OCI-LY1 (cell line): ENCODE results near the gene SMOC2.

Source experiments
- H2AFZ ChIP-seq: fragments of 200-600 bp; sonication (generic), shearing (Covaris generic); 2 replicates; pipeline ENCODE4 v1.6.0; 2014; ENCODE audit warnings: antibody characterized with exemption, mild to moderate bottlenecking, low read length
- H3F3A ChIP-seq: fragments of 200-600 bp; sonication (generic), shearing (Covaris generic); 2 replicates; pipeline ENCODE4 v1.6.0; 2014; ENCODE audit warnings: mild to moderate bottlenecking, antibody characterized with exemption, low read length, moderate library complexity; ENCODE audit not compliant: insufficient read depth
- H3K27ac ChIP-seq: fragments of 200-600 bp; sonication (generic); 2 replicates; pipeline ENCODE4 v1.5.1; 2014; ENCODE audit warnings: low read length, mixed run types, mild to moderate bottlenecking, low read depth; ENCODE audit not compliant: poor library complexity, severe bottlenecking
- H3K27me3 ChIP-seq: fragments of 200-600 bp; sonication (generic); 2 replicates; pipeline ENCODE4 v1.6.0; 2014; ENCODE audit warnings: antibody characterized with exemption, mild to moderate bottlenecking, low read length, moderate library complexity; ENCODE audit not compliant: insufficient read depth
- H3K36me3 ChIP-seq: fragments of 200-600 bp; sonication (generic); 2 replicates; pipeline ENCODE4 v1.6.1; 2014; ENCODE audit warnings: mild to moderate bottlenecking, antibody characterized with exemption, low read length, moderate library complexity, mixed read lengths; ENCODE audit not compliant: insufficient read depth
- H3K4me1 ChIP-seq: fragments of 200-600 bp; sonication (generic); 2 replicates; pipeline ENCODE4 v1.5.1; 2014; ENCODE audit warnings: mild to moderate bottlenecking, low read length, moderate library complexity; ENCODE audit not compliant: insufficient read depth, severe bottlenecking
- H3K4me2 ChIP-seq: fragments of 200-600 bp; sonication (generic), shearing (Covaris generic); 2 replicates; pipeline ENCODE4 v1.6.1; 2014; ENCODE audit warnings: low read length
- H3K4me3 ChIP-seq: fragments of 200-600 bp; sonication (generic); 2 replicates; pipeline ENCODE4 v1.5.1; 2014; ENCODE audit warnings: low read length, low read depth, mild to moderate bottlenecking, mixed read lengths; ENCODE audit not compliant: poor library complexity, severe bottlenecking
- H3K79me2 ChIP-seq: fragments of 200-600 bp; shearing (Covaris generic); 2 replicates; pipeline ENCODE4 v1.6.1; 2016; ENCODE audit warnings: mixed run types, low read length, mixed read lengths; ENCODE audit not compliant: insufficient read depth
- H3K9ac ChIP-seq: fragments of 200-600 bp; sonication (generic), shearing (Covaris generic); 2 replicates; pipeline ENCODE4 v1.6.1; 2014; ENCODE audit warnings: mild to moderate bottlenecking, low read length, mixed read lengths
- H3K9me2 ChIP-seq: fragments of 200-600 bp; sonication (generic), shearing (Covaris generic); 2 replicates; pipeline ENCODE4 v1.6.1; 2014; ENCODE audit warnings: low read depth, mild to moderate bottlenecking, low read length, mixed read lengths
- H3K9me3 ChIP-seq: fragments of 200-600 bp; shearing (Covaris generic); 2 replicates; pipeline ENCODE4 v1.6.1; 2014; ENCODE audit warnings: low read length, mixed read lengths
- H4K20me1 ChIP-seq: fragments of 200-600 bp; sonication (generic), shearing (Covaris generic); 2 replicates; pipeline ENCODE4 v1.6.0; 2016; ENCODE audit warnings: mild to moderate bottlenecking, low read length; ENCODE audit not compliant: insufficient read depth
- EZH2 ChIP-seq: fragments of 200-600 bp; sonication (generic), shearing (Covaris generic); IDR thresholded peaks from 2 replicates; pipeline ENCODE4 v1.8.0; 2017; ENCODE audit warnings: borderline replicate concordance, mixed run types, mild to moderate bottlenecking, antibody characterized with exemption, low read length, moderate library complexity, mixed read lengths
- TF ChIP-seq, protein P1 (sequence below): fragments of 200-600 bp; sonication (generic), shearing (Covaris generic); IDR thresholded peaks from 2 replicates; pipeline ENCODE4 v1.5.1; 2017; ENCODE audit warnings: mild to moderate bottlenecking, antibody characterized with exemption, low read length, moderate library complexity, mixed read lengths

The SMOC2 gene

DNA sequence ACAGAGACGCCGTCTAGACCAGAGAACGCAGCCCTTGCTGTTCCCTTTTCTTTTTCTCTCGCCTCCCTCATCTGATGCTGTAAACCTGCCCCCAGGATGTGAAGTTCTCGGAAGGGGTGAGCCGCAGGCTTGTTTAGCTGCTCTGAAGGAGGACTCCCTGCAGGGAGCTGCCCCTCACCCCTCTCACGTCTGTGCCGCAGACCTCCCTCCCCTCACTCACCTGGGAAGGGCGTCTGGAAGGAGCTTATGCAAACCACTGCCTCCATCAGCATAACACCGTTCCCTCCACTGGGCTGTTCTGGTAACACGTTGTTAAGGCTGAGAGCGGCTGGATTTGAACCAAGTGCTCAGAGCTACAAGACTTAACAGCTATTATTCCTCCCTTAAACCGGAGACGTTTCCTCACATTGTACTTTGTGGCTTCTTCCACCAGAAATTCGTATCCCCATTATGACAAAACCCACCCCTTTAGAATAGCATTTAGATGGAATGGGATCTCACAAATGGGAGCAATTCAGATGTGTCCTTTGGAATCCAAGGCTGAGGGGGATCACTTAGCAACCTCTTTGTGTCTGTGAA, 99.8 kb downstream of the SMOC2 start:
- TF ChIP-seq, protein P1, sequence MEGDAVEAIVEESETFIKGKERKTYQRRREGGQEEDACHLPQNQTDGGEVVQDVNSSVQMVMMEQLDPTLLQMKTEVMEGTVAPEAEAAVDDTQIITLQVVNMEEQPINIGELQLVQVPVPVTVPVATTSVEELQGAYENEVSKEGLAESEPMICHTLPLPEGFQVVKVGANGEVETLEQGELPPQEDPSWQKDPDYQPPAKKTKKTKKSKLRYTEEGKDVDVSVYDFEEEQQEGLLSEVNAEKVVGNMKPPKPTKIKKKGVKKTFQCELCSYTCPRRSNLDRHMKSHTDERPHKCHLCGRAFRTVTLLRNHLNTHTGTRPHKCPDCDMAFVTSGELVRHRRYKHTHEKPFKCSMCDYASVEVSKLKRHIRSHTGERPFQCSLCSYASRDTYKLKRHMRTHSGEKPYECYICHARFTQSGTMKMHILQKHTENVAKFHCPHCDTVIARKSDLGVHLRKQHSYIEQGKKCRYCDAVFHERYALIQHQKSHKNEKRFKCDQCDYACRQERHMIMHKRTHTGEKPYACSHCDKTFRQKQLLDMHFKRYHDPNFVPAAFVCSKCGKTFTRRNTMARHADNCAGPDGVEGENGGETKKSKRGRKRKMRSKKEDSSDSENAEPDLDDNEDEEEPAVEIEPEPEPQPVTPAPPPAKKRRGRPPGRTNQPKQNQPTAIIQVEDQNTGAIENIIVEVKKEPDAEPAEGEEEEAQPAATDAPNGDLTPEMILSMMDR: no peak
- no peak overlapping the region for H2AFZ ChIP-seq
- no peaks in the 10 kb centered on the region for H3K36me3 ChIP-seq
- H3K9ac ChIP-seq: no peak overlapping the region
- no peak overlapping the region for H3K27ac ChIP-seq
- no peaks in the 10 kb centered on the region for H3K9me3 ChIP-seq
- H3K4me1 ChIP-seq: no peaks in the 10 kb centered on the region
- peaks cover 6% of the 10 kb centered on the region; the same call in 1 of the 2 replicates for H3K27me3 ChIP-seq
- H3K79me2 ChIP-seq: no peaks in the 10 kb centered on the region
- no peak overlapping the region for H3K4me2 ChIP-seq
- no peaks in the 10 kb centered on the region for H3K9me2 ChIP-seq
- H3K4me3 ChIP-seq: no peak overlapping the region
- H4K20me1 ChIP-seq: no peaks in the 10 kb centered on the region
- H3F3A ChIP-seq: no peaks in the 10 kb centered on the region

DNA sequence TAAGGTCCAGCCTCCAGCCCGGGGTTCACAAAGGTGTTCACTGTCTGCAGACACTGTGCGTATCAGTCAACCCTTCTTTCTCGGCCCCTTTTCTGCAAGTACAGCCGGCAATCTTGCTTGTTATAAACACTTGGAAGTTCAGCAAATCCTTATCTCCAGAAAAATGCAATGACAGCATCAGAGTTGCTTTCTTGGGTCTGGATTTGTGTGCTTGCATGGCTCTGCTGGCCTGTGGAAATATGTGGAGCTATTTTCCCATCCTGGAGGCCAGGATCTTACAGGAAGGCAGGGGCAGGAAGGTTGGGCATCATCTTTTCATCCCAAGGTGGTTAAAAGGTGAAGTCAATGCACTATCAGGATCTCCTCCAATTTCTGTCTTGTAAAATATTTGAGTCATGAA, 100.3 kb downstream of the SMOC2 start:
- H3K9ac ChIP-seq: no peak overlapping the region
- H3F3A ChIP-seq: no peaks in the 10 kb centered on the region
- H3K4me3 ChIP-seq: no peak overlapping the region
- H3K36me3 ChIP-seq: no peaks in the 10 kb centered on the region
- no peak overlapping the region for H3K4me2 ChIP-seq
- no peaks in the 10 kb centered on the region for H3K9me2 ChIP-seq
- no peaks in the 10 kb centered on the region for H3K79me2 ChIP-seq
- H4K20me1 ChIP-seq: no peaks in the 10 kb centered on the region
- TF ChIP-seq EZH2: no peak
- TF ChIP-seq, protein P1: no peak
- H3K9me3 ChIP-seq: no peaks in the 10 kb centered on the region
- no peak overlapping the region for H3K27ac ChIP-seq
- no peaks in the 10 kb centered on the region for H3K4me1 ChIP-seq
- H2AFZ ChIP-seq: no peak overlapping the region
- H3K27me3 ChIP-seq: peaks cover 6% of the 10 kb centered on the region; the same call in 1 of the 2 replicates

DNA sequence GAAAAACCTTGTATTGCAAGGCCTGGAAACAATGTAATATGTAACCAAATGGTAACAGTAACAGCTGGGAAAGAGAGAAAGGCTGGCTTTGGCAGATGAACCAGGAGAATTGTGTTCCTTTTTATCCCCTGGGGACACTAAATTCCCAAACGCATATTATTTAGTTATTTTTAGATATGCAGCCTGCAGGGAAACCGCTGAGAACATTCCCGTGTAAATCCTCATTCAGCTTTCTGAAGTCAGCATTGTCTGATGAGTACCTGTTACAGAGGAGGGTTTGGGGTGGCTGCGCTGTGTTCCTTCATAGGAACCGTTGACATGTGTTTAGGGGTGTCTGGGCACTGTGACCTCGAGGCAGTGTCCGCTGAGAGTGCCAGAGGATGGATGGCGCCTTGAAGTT, 101.3 kb downstream of the SMOC2 start:
- TF ChIP-seq EZH2: no peak
- TF ChIP-seq, protein P1: no peak
- Histone ChIP-seq H3K4me3 (no peak overlapping the region), H3K36me3 (no peaks in the 10 kb centered on the region), H3K27ac (no peak overlapping the region), H3K79me2 (no peaks in the 10 kb centered on the region), H4K20me1 (no peaks in the 10 kb centered on the region), H3K9ac (no peak overlapping the region), H3F3A (no peaks in the 10 kb centered on the region), H3K4me1 (no peaks in the 10 kb centered on the region), H3K27me3 (peaks cover 6% of the 10 kb centered on the region; the same call in 1 of the 2 replicates), H2AFZ (no peak overlapping the region), H3K4me2 (no peak overlapping the region), H3K9me3 (no peaks in the 10 kb centered on the region), H3K9me2 (no peaks in the 10 kb centered on the region)
